Panc1 (cell line): Measurements from ENCODE around the gene CLUH. TPM values are rescaled to one million over a fixed set of nuclear protein-coding genes. Genes with fewer than 3 reads are reported as not detected.

ENCODE experiments used
- ATAC-seq: fragments of 200-7000 bp; cut with Tn5 transposase; 2 replicates; pipeline ENCODE4 v1.9.1; 2020; ENCODE audit warnings: mild to moderate bottlenecking, moderate library complexity
- BruUV-seq: library from RNA; stranded (reverse); fragments of 400-500 nt; replicated peaks from 2 replicates; lab custom pipeline; 2021; lab: Mats Ljungman, UMichigan
- CTCF ChIA-PET: fragments of 300-600 bp; sonication (Branson Sonifier 250); formaldehyde crosslinking; loops from one replicate; lab custom pipeline; 2022; ENCODE audit warnings: antibody characterized with exemption; lab: Charles Lee
- POLR2A ChIA-PET: fragments of 300-600 bp; sonication (Branson Sonifier 250); formaldehyde crosslinking; loops from one replicate; lab custom pipeline; 2022; ENCODE audit warnings: antibody characterized with exemption; lab: Charles Lee
- DNase-seq: peaks from one replicate; pipeline ENCODE4 v3.0.0-alpha.2; 2010; ENCODE audit warnings: low read depth, low spot score
- H3K27ac ChIP-seq: 2 replicates; pipeline ENCODE4 v1.5.1; 2011; ENCODE audit warnings: mild to moderate bottlenecking, low read length, inconsistent platforms
- H3K27me3 ChIP-seq: fragments of 200-500 bp; sonication (Bioruptor generic); 2 replicates; pipeline ENCODE4 v1.6.0; 2014; ENCODE audit warnings: low read length, inconsistent platforms; ENCODE audit not compliant: control insufficient read depth, insufficient read depth
- H3K36me3 ChIP-seq: fragments of 200-500 bp; sonication (Bioruptor generic); 2 replicates; pipeline ENCODE4 v1.5.1; 2014; ENCODE audit warnings: inconsistent platforms, mild to moderate bottlenecking, low read length, moderate library complexity; ENCODE audit not compliant: control insufficient read depth, insufficient read depth
- H3K4me1 ChIP-seq: 2 replicates; pipeline ENCODE4 v1.5.1; 2011; ENCODE audit warnings: inconsistent platforms, mild to moderate bottlenecking, low read length, moderate library complexity; ENCODE audit not compliant: control insufficient read depth, insufficient read depth
- H3K4me3 ChIP-seq, 2 experiments: 2 replicates each; pipeline ENCODE4 v1.5.1; 2011 to 2012; ENCODE audit warnings: low read depth in 2 of 2, low read length in 2 of 2, mild to moderate bottlenecking in 2 of 2, inconsistent platforms in 1 of 2, moderate library complexity in 1 of 2
- H3K9me3 ChIP-seq: fragments of 200-500 bp; sonication (Bioruptor generic); 2 replicates; pipeline ENCODE4 v1.5.1; 2014; ENCODE audit warnings: low read depth, mild to moderate bottlenecking, inconsistent platforms, low read length, moderate library complexity; ENCODE audit not compliant: control insufficient read depth, insufficient read depth
- CTCF ChIP-seq: fragments of 450-650 bp; IDR thresholded peaks from 2 replicates; pipeline ENCODE4 v1.5.1; 2017; ENCODE audit warnings: mild to moderate bottlenecking
- POLR2AphosphoS5 ChIP-seq: IDR thresholded peaks from 2 replicates; pipeline ENCODE4 v1.6.1; 2012; ENCODE audit warnings: mild to moderate bottlenecking, low read depth, low read length, moderate library complexity
- REST ChIP-seq, 2 experiments: IDR thresholded peaks; 2 replicates each; pipeline ENCODE4 v1.6.1; 2011 to 2012; ENCODE audit warnings: low read depth in 2 of 2, control low read depth in 1 of 2, low read length in 1 of 2, mild to moderate bottlenecking in 1 of 2, moderate library complexity in 1 of 2; ENCODE audit not compliant: insufficient read depth in 1 of 2
- SIN3A ChIP-seq: IDR thresholded peaks from 2 replicates; pipeline ENCODE4 v1.6.1; 2012; ENCODE audit warnings: low read depth, mild to moderate bottlenecking, low read length, moderate library complexity, borderline replicate concordance; ENCODE audit not compliant: insufficient read depth
- TCF7L2 ChIP-seq: IDR thresholded peaks from 2 replicates; pipeline ENCODE4 v1.6.1; 2011; ENCODE audit warnings: mild to moderate bottlenecking, low read depth, low read length, inconsistent platforms
- in situ Hi-C: cut with HindIII; loops from 2 replicates; pipeline ENCODE4 v1.10.0; 2016; ENCODE audit warnings: low sequenced_read_pairs, low pct_unique_long_range_greater_than_20kb
- intact Hi-C: fragments of 100-400 bp; cut with micrococcal nuclease; formaldehyde crosslinking; loops from one replicate; pipeline ENCODE4 v1.10.0; 2022; ENCODE audit not compliant: unreplicated experiment
- total RNA-seq: library from RNA; stranded (reverse); gene quantifications from one replicate; pipeline ENCODE4 v1.2.1, GENCODE V29; 2021; ENCODE audit not compliant: unreplicated experiment

CLUH gene
- total RNA-seq, 1 experiment from 2014 or later, result 119 TPM

- Histone ChIP-seq H3K4me3 (no peak overlapping the region), H3K36me3 (no peaks in the 10 kb centered on the region), H3K4me1 (no peaks in the 10 kb centered on the region), H3K27ac (no peak overlapping the region), H3K27me3 (no peaks in the 10 kb centered on the region), H3K9me3 (no peaks in the 10 kb centered on the region)
- DNase-seq (no peak), ATAC-seq (peak; percentile 57)
- CTCF ChIA-PET, result no interaction called here
- no peak for TF ChIP-seq POLR2AphosphoS5
- TF ChIP-seq CTCF, result no peak
- no peak for TF ChIP-seq TCF7L2
- no peak for TF ChIP-seq SIN3A
- TF ChIP-seq REST (IDR thresholded peaks at IDR 0.05; ENCODE audit: insufficient read depth in 1 of 2, low read depth in 2 of 2, low read length in 1 of 2), result no peak
- no TSS peak for BruUV-seq
- POLR2A ChIA-PET, result no interaction called here
- in situ Hi-C loops (no loop called here), intact Hi-C loops (no loop called here)
Measured at GRCh38 chr17:2723997-2724783, 12.6 kb upstream of the CLUH start.

- ATAC-seq (no peak), DNase-seq (no peak)
- ChIA-PET POLR2A (no interaction called here), CTCF (no interaction called here)
- no peak overlapping the region for H3K4me3 ChIP-seq
- no peaks in the 10 kb centered on the region for H3K4me1 ChIP-seq
- BruUV-seq, result no TSS peak
- intact Hi-C loops, result no loop called here
- in situ Hi-C loops, result no loop called here
- no peak overlapping the region for H3K27ac ChIP-seq
- no peak for TF ChIP-seq TCF7L2
- no peak for TF ChIP-seq POLR2AphosphoS5
- TF ChIP-seq CTCF, result no peak
- TF ChIP-seq REST (IDR thresholded peaks at IDR 0.05; ENCODE audit: insufficient read depth in 1 of 2, low read depth in 2 of 2, low read length in 1 of 2), result no peak
- no peak for TF ChIP-seq SIN3A
- no peaks in the 10 kb centered on the region for H3K9me3 ChIP-seq
- no peaks in the 10 kb centered on the region for H3K27me3 ChIP-seq
- H3K36me3 ChIP-seq, result no peaks in the 10 kb centered on the region
Measured at GRCh38 chr17:2723505-2723996, 12.0 kb upstream of the CLUH start.
